CD14-positive monocyte (primary cell): ENCODE data around the gene VSTM4. TPM values are rescaled to one million over a fixed set of nuclear protein-coding genes. Genes with fewer than 3 reads are reported as not detected.

Experiments
- DNase-seq, 3 donors: peaks; one replicate each; pipeline ENCODE4 v3.0.0-alpha.2; 2011 to 2022
- H2AFZ ChIP-seq: 2 replicates; pipeline ENCODE4 v1.6.0; 2012; ENCODE audit warnings: mild to moderate bottlenecking, low read depth, low read length, inconsistent platforms; ENCODE audit not compliant: insufficient read depth, poor library complexity, severe bottlenecking
- H3K27ac ChIP-seq, 2 donors: 1 replicate in 1 of 2; 2 replicates in 1 of 2; pipeline ENCODE4 v1.5.1; 2012 to 2013; ENCODE audit warnings: low read length in 2 of 2, control low read depth in 1 of 2, inconsistent platforms in 1 of 2, low read depth in 1 of 2, mild to moderate bottlenecking in 1 of 2
- H3K27me3 ChIP-seq, 2 donors: one replicate each; pipeline versions ENCODE4 v1.6.0 to v1.6.1; 2011 to 2013; ENCODE audit warnings: low read length in 2 of 2; ENCODE audit not compliant: control insufficient read depth in 2 of 2, insufficient read depth in 2 of 2
- H3K36me3 ChIP-seq, 2 donors: replicated peaks in 1 of 2; 1 replicate in 1 of 2; 2 replicates in 1 of 2; pipeline versions ENCODE4 v1.5.1 to v1.6.1; 2012 to 2013; ENCODE audit warnings: low read length in 2 of 2, control low read depth in 1 of 2, inconsistent platforms in 1 of 2, mild to moderate bottlenecking in 1 of 2; ENCODE audit not compliant: insufficient read depth in 2 of 2, control insufficient read depth in 1 of 2
- H3K4me1 ChIP-seq, 2 donors: 1 replicate in 1 of 2; 2 replicates in 1 of 2; pipeline versions ENCODE4 v1.5.1 to v1.6.1; 2012 to 2013; ENCODE audit warnings: low read length in 2 of 2, control low read depth in 1 of 2, inconsistent platforms in 1 of 2, mild to moderate bottlenecking in 1 of 2, moderate library complexity in 1 of 2; ENCODE audit not compliant: insufficient read depth in 2 of 2, control insufficient read depth in 1 of 2
- H3K4me2 ChIP-seq: replicated peaks from 2 replicates; pipeline ENCODE3; 2012; ENCODE audit warnings: low read length, moderate library complexity, mild to moderate bottlenecking; ENCODE audit not compliant: poor library complexity, severe bottlenecking; ENCODE audit errors: extremely low read depth
- H3K4me3 ChIP-seq, 3 experiments: fragments of 200-600 bp in 1 of 3; sonication (generic) in 1 of 3; replicated peaks in 1 of 3; 1 replicate in 2 of 3; 2 replicates in 1 of 3; pipeline ENCODE4 v1.5.1; 2011 to 2013; ENCODE audit warnings: low read length in 3 of 3, mild to moderate bottlenecking in 3 of 3, control low read depth in 2 of 3, low read depth in 2 of 3, inconsistent platforms in 1 of 3, moderate library complexity in 1 of 3
- H3K79me2 ChIP-seq: 2 replicates; pipeline ENCODE4 v1.6.0; 2012; ENCODE audit warnings: mild to moderate bottlenecking, control low read depth, inconsistent platforms, low read length, moderate library complexity; ENCODE audit not compliant: insufficient read depth
- H3K9ac ChIP-seq: 2 replicates; pipeline ENCODE4 v1.6.0; 2017; ENCODE audit warnings: low read length, mild to moderate bottlenecking; ENCODE audit not compliant: insufficient read depth, poor library complexity, severe bottlenecking
- H3K9me3 ChIP-seq, 2 donors: replicated peaks in 1 of 2; 1 replicate in 1 of 2; 2 replicates in 1 of 2; pipeline versions ENCODE4 v1.5.1 to v1.6.1; 2012 to 2013; ENCODE audit warnings: low read length in 2 of 2, control low read depth in 1 of 2; ENCODE audit not compliant: control insufficient read depth in 1 of 2, insufficient read depth in 1 of 2
- H4K20me1 ChIP-seq: 2 replicates; pipeline ENCODE4 v1.6.0; 2012; ENCODE audit warnings: mild to moderate bottlenecking, low read length, control low read depth, moderate library complexity; ENCODE audit not compliant: insufficient read depth
- H3K27ac Mint-ChIP-seq, 7 donors: one replicate each; pipeline ENCODE4 v1.8.0; 2020; ENCODE audit warnings: mild to moderate bottlenecking in 7 of 7, mixed read lengths in 7 of 7, moderate library complexity in 6 of 7, inconsistent platforms in 2 of 7
- H3K27me3 Mint-ChIP-seq, 3 donors: one replicate each; pipeline ENCODE4 v1.8.0; 2021 to 2022; ENCODE audit warnings: low read depth in 3 of 3, mild to moderate bottlenecking in 3 of 3, mixed read lengths in 3 of 3, moderate library complexity in 3 of 3, inconsistent platforms in 1 of 3
- H3K36me3 Mint-ChIP-seq, 2 donors: one replicate each; pipeline ENCODE4 v1.8.0; 2020; ENCODE audit warnings: mixed read lengths in 2 of 2, inconsistent platforms in 1 of 2, mild to moderate bottlenecking in 1 of 2
- H3K4me1 Mint-ChIP-seq: one replicate; pipeline ENCODE4 v1.8.0; 2020; ENCODE audit warnings: mild to moderate bottlenecking, mixed read lengths
- H3K4me3 Mint-ChIP-seq, 2 donors: one replicate each; pipeline ENCODE4 v1.8.0; 2020; ENCODE audit warnings: mild to moderate bottlenecking in 2 of 2, mixed read lengths in 2 of 2, moderate library complexity in 1 of 2
- H3K9me3 Mint-ChIP-seq, 7 donors: one replicate each; pipeline ENCODE4 v1.8.0; 2020 to 2022; ENCODE audit warnings: mixed read lengths in 7 of 7, mild to moderate bottlenecking in 6 of 7, moderate library complexity in 6 of 7, inconsistent platforms in 2 of 7
- CTCF ChIP-seq: fragments of 200-600 bp; IDR thresholded peaks from one replicate; pipeline ENCODE4 v1.8.0; 2022; ENCODE audit warnings: antibody characterized with exemption, mild to moderate bottlenecking
- WGBS: methylation state at CpG from one replicate; pipeline ENCODE4 v1.1.5; 2013; ENCODE audit warnings: missing lambda C conversion rate; ENCODE audit not compliant: insufficient coverage; 5-methylcytosine and 5-hydroxymethylcytosine counted together
- intact Hi-C, 2 donors: fragments of 100-400 bp; cut with micrococcal nuclease; formaldehyde crosslinking; loops; one replicate each; pipeline versions ENCODE4 v1.15.0 to v1.15.1; 2023
- polyA plus RNA-seq, 3 donors: library from polyadenylated mRNA; depleted of rRNA in 1 of 3; unstranded in 2 of 3; stranded (reverse) in 1 of 3; fragments of 300-500 nt in 2 of 3; fragments of >200 nt in 1 of 3; fragmentation: Illumina TruSeq in 2 of 3; gene quantifications; 1 replicate in 2 of 3; 2 replicates in 1 of 3; pipeline ENCODE4 v1.2.3, GENCODE V29; 2012 to 2021

Gene VSTM4
- polyA plus RNA-seq, 3 donors, result not detected

- Histone ChIP-seq H3K27me3 (no peaks in the 10 kb centered on the region), H3K4me3 (no peak overlapping the region), H4K20me1 (no peaks in the 10 kb centered on the region), H3K36me3 (no peaks in the 10 kb centered on the region), H3K27ac (no peak overlapping the region), H2AFZ (no peak overlapping the region), H3K4me1 (peaks cover 12 to 22% of the 10 kb centered on the region in 2 donors), H3K9ac (no peak overlapping the region), H3K4me2 (no peak overlapping the region), H3K9me3 (no peaks in the 10 kb centered on the region), H3K79me2 (no peaks in the 10 kb centered on the region)
- intact Hi-C loops, result no loop called here
- TF ChIP-seq CTCF, result no peak
- peaks cover 2 to 8% (median 4%) of the 10 kb centered on the region in 3 donors for H3K27me3 Mint-ChIP-seq
- peaks cover 0 to 4% (median 0%) of the 10 kb centered on the region in 7 donors for H3K9me3 Mint-ChIP-seq
- 100% methylated on average over 1 of the region's 4 CpGs for WGBS
- no peak overlapping the region for H3K4me3 Mint-ChIP-seq
- no peak overlapping the region for H3K27ac Mint-ChIP-seq
- H3K4me1 Mint-ChIP-seq, result peaks cover 24% of the 10 kb centered on the region
- DNase-seq, result peak in 1 of 3 donors; percentile 42
- no peaks in the 10 kb centered on the region for H3K36me3 Mint-ChIP-seq
Observed at GRCh38 chr10:49139846-49140195, 24.5 kb upstream of the VSTM4 start.

GRCh38 chr10:49139028-49139845 is 23.9 kb upstream of the VSTM4 start:
- H3K36me3 Mint-ChIP-seq, result no peaks in the 10 kb centered on the region
- Histone ChIP-seq H3K4me3 (no peak overlapping the region), H4K20me1 (no peaks in the 10 kb centered on the region), H3K4me2 (no peak overlapping the region), H3K27ac (no peak overlapping the region), H3K9ac (no peak overlapping the region), H3K79me2 (no peaks in the 10 kb centered on the region), H3K9me3 (no peaks in the 10 kb centered on the region), H3K4me1 (peaks cover 15 to 22% of the 10 kb centered on the region in 2 donors), H3K27me3 (no peaks in the 10 kb centered on the region), H2AFZ (no peak overlapping the region), H3K36me3 (no peaks in the 10 kb centered on the region)
- DNase-seq, result peak; percentile 2 to 20 (median 12)
- TF ChIP-seq CTCF, result no peak
- H3K9me3 Mint-ChIP-seq, result peaks cover 0 to 4% (median 0%) of the 10 kb centered on the region in 7 donors
- H3K27ac Mint-ChIP-seq, result no peak overlapping the region
- H3K4me1 Mint-ChIP-seq, result peaks cover 30% of the 10 kb centered on the region
- H3K4me3 Mint-ChIP-seq, result no peak overlapping the region
- intact Hi-C loops, result no loop called here
- H3K27me3 Mint-ChIP-seq, result peaks cover 0 to 8% (median 2%) of the 10 kb centered on the region in 3 donors
- WGBS, result 100% methylated on average over 2 of the region's 8 CpGs
